ENCODE data around the gene KCNMA1.

DNA sequence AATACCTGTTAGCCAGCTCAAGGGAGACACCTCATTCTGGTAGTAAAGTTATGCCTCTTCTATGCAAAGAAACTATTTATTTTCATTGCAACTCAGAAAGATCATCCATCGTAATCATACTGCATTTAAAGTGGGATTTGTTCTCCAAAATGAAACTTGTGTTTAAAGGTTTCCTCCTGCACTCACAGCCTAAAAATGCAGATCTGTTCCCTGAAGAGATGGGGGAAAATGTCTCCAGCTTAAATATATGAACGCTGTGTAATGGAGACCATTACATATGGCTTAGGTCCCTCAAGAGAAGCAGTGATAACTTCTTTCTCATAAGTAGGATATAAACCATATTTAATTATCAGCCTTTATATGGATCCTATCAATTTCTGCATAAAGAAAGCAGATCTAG, 665.1 kb downstream of the KCNMA1 start:
- TF ChIP-seq CTCF (IDR thresholded peaks at IDR 0.05 in 4 of 5, conservative IDR thresholded peaks at IDR 0.05 in 1 of 5) (no peak), POLR2A (IDR thresholded peaks at IDR 0.05) (no peak)
